ENCODE measurements around the gene RPL19. TPM values are rescaled to one million over a fixed set of nuclear protein-coding genes. Genes with fewer than 3 reads are reported as not detected.

RPL19 gene
- total RNA-seq, 1 donor from 2014 or later: 1,451 TPM

GRCh38 chr17:39197380-39198185, 2.5 kb upstream of the RPL19 start, which contains the start of gene CACNB1:
Gene CACNB1, minus strand, starts transcription at chr17:39197669. Its CDS starts 174 bp downstream, at chr17:39197495.
- Mint-ChIP-seq H3K36me3 (ENCODE audit: low read depth, unreplicated experiment) (peaks cover 20% of the 10 kb centered on the region), H3K27me3 (ENCODE audit: low read depth, unreplicated experiment) (no peaks in the 10 kb centered on the region), H3K27ac (ENCODE audit: unreplicated experiment) (peak within 1 kb of the TSS; percentile 69), H3K4me3 (ENCODE audit: unreplicated experiment) (peak within 1 kb of the TSS; percentile 86), H3K9me3 (ENCODE audit: unreplicated experiment) (no peaks in the 10 kb centered on the region), H3K4me1 (ENCODE audit: low read depth, unreplicated experiment) (peaks cover 26% of the 10 kb centered on the region)
- peak within 1 kb of the TSS; percentile 91 for H3K4me2 ChIP-seq (ENCODE audit: low read length)
- peaks cover 42% of the 10 kb centered on the region for H3K4me1 ChIP-seq (ENCODE audit: insufficient read depth, low read length)
- H3K4me3 ChIP-seq (ENCODE audit: insufficient read depth, low read depth, low read length): peak within 1 kb of the TSS; percentile 62
- H3K27ac ChIP-seq (ENCODE audit: low read depth, low read length): peak within 1 kb of the TSS; percentile 46
- H3K9ac ChIP-seq (ENCODE audit: low read length): peak within 1 kb of the TSS; percentile 78
- peaks cover 57% of the 10 kb centered on the region for H4K20me1 ChIP-seq (ENCODE audit: insufficient read depth, low read length)
- H3K27me3 ChIP-seq (ENCODE audit: insufficient read depth, low read length): no peaks in the 10 kb centered on the region
- DNase-seq (ENCODE audit: low read depth): peak; percentile 65
- H3K36me3 ChIP-seq (ENCODE audit: insufficient read depth, low read length): peaks cover 14% of the 10 kb centered on the region
- TF ChIP-seq CTCF (IDR thresholded peaks at IDR 0.05; ENCODE audit: insufficient read depth, low read depth, low read length) (no peak), EZH2 (IDR thresholded peaks at IDR 0.05; ENCODE audit: insufficient read depth, low read length) (no peak)
- H3K79me2 ChIP-seq (ENCODE audit: insufficient read depth, low read length): peaks cover 65% of the 10 kb centered on the region
- no peaks in the 10 kb centered on the region for H3K9me3 ChIP-seq (ENCODE audit: insufficient read depth, low read depth, low read length)
- H2AFZ ChIP-seq (ENCODE audit: low read depth, low read length): peak within 1 kb of the TSS; percentile 70
- no peak for FAIRE-seq

DNA sequence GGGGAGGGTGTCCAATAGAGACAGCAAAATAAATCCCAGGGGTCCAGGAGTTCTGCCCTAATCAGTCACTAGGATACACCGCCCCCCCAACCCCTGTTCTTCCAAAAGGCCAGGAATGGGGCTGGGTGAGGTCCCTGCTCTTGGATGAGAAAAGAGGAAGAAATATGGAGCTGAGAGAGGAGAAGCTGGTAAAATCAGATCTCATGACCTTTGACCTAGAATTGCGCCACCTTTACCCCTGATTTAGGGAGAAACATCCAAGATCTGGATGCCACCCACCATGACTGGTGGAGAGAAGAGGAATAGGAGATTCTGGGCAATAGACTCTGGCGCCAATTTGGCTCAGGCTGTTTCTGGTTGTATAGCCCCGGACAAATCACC, 1.9 kb upstream of the RPL19 start:
- peak overlapping the region; percentile 73 for H3K4me3 Mint-ChIP-seq (ENCODE audit: unreplicated experiment)
- H3K4me1 Mint-ChIP-seq (ENCODE audit: low read depth, unreplicated experiment): peaks cover 30% of the 10 kb centered on the region
- peaks cover 15% of the 10 kb centered on the region for H3K36me3 ChIP-seq (ENCODE audit: insufficient read depth, low read length)
- H3K4me3 ChIP-seq (ENCODE audit: insufficient read depth, low read depth, low read length): no peak overlapping the region
- peak overlapping the region; percentile 91 for H3K4me2 ChIP-seq (ENCODE audit: low read length)
- no peaks in the 10 kb centered on the region for H3K9me3 ChIP-seq (ENCODE audit: insufficient read depth, low read depth, low read length)
- peaks cover 63% of the 10 kb centered on the region for H3K79me2 ChIP-seq (ENCODE audit: insufficient read depth, low read length)
- FAIRE-seq: no peak
- H4K20me1 ChIP-seq (ENCODE audit: insufficient read depth, low read length): peaks cover 56% of the 10 kb centered on the region
- peak overlapping the region; percentile 58 for H3K27ac Mint-ChIP-seq (ENCODE audit: unreplicated experiment)
- H3K9me3 Mint-ChIP-seq (ENCODE audit: unreplicated experiment): no peaks in the 10 kb centered on the region
- H3K27me3 Mint-ChIP-seq (ENCODE audit: low read depth, unreplicated experiment): no peaks in the 10 kb centered on the region
- H3K36me3 Mint-ChIP-seq (ENCODE audit: low read depth, unreplicated experiment): peaks cover 24% of the 10 kb centered on the region
- peaks cover 45% of the 10 kb centered on the region for H3K4me1 ChIP-seq (ENCODE audit: insufficient read depth, low read length)
- TF ChIP-seq EZH2 (IDR thresholded peaks at IDR 0.05; ENCODE audit: insufficient read depth, low read length) (no peak), CTCF (IDR thresholded peaks at IDR 0.05; ENCODE audit: insufficient read depth, low read depth, low read length) (no peak)
- H3K9ac ChIP-seq (ENCODE audit: low read length): no peak overlapping the region
- peak overlapping the region; percentile 70 for H2AFZ ChIP-seq (ENCODE audit: low read depth, low read length)
- DNase-seq (ENCODE audit: low read depth): no peak
- H3K27ac ChIP-seq (ENCODE audit: low read depth, low read length): no peak overlapping the region
- H3K27me3 ChIP-seq (ENCODE audit: insufficient read depth, low read length): no peaks in the 10 kb centered on the region

DNA sequence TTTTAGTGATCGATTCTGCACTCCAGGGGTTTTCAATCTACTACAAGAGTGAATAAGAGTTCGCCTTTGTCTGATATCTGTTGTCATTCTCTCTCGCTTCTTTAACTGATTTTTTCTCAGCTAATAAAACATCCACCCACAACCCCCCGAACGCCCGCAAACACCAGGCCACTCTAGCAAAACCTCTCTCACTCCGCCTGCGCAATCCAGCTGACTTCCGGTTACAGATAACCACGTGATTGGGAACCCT, 338 bp upstream of the RPL19 start:
- peaks cover 26% of the 10 kb centered on the region for H3K36me3 Mint-ChIP-seq (ENCODE audit: low read depth, unreplicated experiment)
- TF ChIP-seq CTCF (IDR thresholded peaks at IDR 0.05; ENCODE audit: insufficient read depth, low read depth, low read length) (no peak), EZH2 (IDR thresholded peaks at IDR 0.05; ENCODE audit: insufficient read depth, low read length) (no peak)
- Histone ChIP-seq H3K27ac (ENCODE audit: low read depth, low read length) (peak overlapping the region; percentile 100), H3K4me2 (ENCODE audit: low read length) (peak overlapping the region; percentile 99), H2AFZ (ENCODE audit: low read depth, low read length) (peak overlapping the region; percentile 77), H3K36me3 (ENCODE audit: insufficient read depth, low read length) (peaks cover 29% of the 10 kb centered on the region), H3K9ac (ENCODE audit: low read length) (peak overlapping the region; percentile 94), H3K4me3 (ENCODE audit: insufficient read depth, low read depth, low read length) (peak overlapping the region; percentile 90), H3K27me3 (ENCODE audit: insufficient read depth, low read length) (no peaks in the 10 kb centered on the region), H3K9me3 (ENCODE audit: insufficient read depth, low read depth, low read length) (no peaks in the 10 kb centered on the region), H4K20me1 (ENCODE audit: insufficient read depth, low read length) (peaks cover 58% of the 10 kb centered on the region), H3K4me1 (ENCODE audit: insufficient read depth, low read length) (peaks cover 43% of the 10 kb centered on the region), H3K79me2 (ENCODE audit: insufficient read depth, low read length) (peaks cover 51% of the 10 kb centered on the region)
- peak overlapping the region; percentile 100 for H3K27ac Mint-ChIP-seq (ENCODE audit: unreplicated experiment)
- FAIRE-seq (no peak), DNase-seq (ENCODE audit: low read depth) (peak; percentile 90)
- H3K27me3 Mint-ChIP-seq (ENCODE audit: low read depth, unreplicated experiment): no peaks in the 10 kb centered on the region
- peaks cover 28% of the 10 kb centered on the region for H3K4me1 Mint-ChIP-seq (ENCODE audit: low read depth, unreplicated experiment)
- H3K4me3 Mint-ChIP-seq (ENCODE audit: unreplicated experiment): peak overlapping the region; percentile 98
- H3K9me3 Mint-ChIP-seq (ENCODE audit: unreplicated experiment): no peaks in the 10 kb centered on the region
